ENCODE data around the gene GRB7.
"Not testable (repeated sequence)": the region's sequence is repeated elsewhere in the genome, so short reads cannot be mapped to it uniquely, and the experiment has no call there.

Gene GRB7

GRCh38 chr17:39737760-39738567 is at the start of gene GRB7:
Gene GRB7 (plus strand): TSS chr17:39737938. CDS start chr17:39742302, 4,364 bp downstream.
- no peak for DNase-seq

GRCh38 chr17:39688475-39688835 is 49.3 kb upstream of the GRB7 start:
- no peak for DNase-seq

DNA sequence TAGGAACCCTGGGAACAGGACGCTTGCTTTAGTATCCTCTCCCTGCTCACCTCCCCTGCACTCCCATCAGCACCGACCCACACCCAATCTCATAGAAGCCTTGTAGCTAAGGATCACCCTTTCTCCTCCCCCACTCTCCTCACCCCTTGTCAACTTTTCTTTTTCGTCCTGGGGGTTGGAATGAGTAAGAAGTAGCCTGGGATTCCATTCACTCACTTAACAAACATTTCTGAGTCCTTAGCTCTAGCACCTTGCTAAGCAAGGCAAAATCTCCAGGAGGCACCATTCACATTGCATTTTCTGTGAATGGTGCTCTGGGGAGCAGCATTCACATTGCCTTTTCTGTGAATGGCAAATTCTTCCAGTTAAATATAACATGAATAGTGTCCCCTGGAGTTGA is 48.8 kb upstream of the GRB7 start:
- no peak for DNase-seq

DNA sequence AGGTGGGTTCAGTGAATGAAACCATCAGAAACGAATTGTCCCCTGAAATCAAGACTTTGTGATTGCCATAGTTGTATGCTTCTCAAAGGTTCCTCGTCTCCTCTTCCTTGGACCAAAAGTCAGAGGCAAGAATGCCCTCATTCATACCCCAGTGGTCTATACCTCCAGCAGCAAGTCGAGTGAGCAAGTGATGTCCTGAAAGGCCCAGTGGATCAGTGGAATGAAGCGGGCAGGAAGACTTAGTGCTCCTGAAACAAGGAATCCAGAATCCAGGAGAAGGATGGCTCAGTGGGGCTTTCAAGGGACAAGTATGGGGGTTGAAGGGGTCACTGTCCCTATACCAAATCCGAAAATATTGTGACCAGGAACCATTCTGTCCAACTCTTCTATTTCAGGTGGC is 43.1 kb upstream of the GRB7 start:
- no peak for DNase-seq

DNA sequence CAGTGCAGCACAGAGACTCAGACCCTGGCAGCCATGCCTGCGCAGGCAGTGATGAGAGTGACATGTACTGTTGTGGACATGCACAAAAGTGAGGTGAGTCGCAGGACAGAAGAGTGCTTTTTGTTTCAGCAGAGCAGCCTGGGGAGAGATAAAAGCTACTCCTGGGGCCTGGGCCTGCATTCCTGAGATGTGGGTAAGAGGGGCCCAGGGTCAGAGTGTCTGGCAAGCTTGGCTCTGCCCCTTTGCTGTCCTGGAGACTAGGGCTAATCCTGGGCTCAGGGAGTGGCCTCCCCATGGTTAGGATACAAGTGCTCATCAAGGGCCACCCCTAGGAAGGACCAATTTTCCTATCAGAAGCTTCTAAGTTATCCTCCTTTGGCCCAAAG is 42.7 kb upstream of the GRB7 start:
- no peak for DNase-seq

- DNase-seq = no peak
Measured at GRCh38 chr17:39696731-39697130, 41.0 kb upstream of the GRB7 start.

DNA sequence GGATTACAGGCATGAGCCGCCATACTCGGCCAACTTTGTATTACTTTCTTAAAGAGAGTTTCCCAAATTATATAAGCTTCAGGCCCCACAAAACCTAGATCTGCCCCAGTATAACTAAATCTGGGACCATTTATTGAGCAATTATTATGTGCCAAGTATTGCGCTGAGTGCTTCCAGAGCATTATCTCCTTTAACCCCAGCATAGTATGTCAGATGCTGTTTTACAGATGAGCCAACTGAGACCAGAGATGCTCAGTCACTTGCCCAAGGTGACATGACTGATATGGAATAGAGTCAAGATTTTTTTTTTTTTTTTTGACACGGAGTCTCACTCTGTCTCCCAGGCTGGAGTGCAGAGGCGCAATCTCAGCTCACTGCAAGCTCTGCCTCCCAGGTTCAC is 39.8 kb upstream of the GRB7 start:
- no peak for DNase-seq

GRCh38 chr17:39699157-39699817 is 38.5 kb upstream of the GRB7 start:
- not testable (repeated sequence) for DNase-seq

DNA sequence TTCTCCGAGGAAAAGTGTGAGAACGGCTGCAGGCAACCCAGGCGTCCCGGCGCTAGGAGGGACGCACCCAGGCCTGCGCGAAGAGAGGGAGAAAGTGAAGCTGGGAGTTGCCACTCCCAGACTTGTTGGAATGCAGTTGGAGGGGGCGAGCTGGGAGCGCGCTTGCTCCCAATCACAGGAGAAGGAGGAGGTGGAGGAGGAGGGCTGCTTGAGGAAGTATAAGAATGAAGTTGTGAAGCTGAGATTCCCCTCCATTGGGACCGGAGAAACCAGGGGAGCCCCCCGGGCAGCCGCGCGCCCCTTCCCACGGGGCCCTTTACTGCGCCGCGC is 38.0 kb upstream of the GRB7 start, which contains the start of gene ERBB2:
ERBB2 (plus strand) TSS at position 247 of the 330 bp plus-strand sequence. CDS start 175 bp downstream, outside the sequence.
- no peak for DNase-seq

DNA sequence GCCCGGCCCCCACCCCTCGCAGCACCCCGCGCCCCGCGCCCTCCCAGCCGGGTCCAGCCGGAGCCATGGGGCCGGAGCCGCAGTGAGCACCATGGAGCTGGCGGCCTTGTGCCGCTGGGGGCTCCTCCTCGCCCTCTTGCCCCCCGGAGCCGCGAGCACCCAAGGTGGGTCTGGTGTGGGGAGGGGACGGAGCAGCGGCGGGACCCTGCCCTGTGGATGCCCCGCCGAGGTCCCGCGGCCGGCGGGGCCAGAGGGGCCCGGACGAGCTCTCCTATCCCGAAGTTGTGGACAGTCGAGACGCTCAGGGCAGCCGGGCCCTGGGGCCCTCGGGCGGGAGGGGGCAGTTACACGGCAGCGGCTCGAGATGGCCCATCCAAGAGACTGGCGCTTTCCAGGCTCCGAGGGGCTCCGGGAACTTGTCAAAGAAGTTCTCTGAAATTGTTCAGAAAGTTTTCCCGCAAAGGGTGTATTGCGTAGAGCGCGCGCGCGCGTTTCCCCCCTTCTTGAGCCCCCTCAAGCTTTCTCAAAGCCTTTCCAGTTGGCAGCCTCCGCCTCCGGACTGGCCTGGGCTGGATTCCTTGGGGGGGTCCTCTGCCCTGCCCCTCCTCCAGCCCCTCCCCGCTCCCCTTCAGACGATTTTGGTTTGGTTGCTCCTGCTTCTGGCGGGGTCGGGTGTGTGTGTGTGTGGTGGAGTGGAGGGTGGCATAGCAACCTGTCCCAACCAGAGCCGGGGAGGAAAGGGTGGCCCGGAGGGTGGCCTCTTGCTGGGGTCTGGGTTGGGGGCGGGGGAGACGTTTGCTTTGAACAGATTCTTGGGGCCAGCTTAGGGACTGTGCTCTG is 37.4 kb upstream of the GRB7 start:
- no peak for DNase-seq

- no peak for DNase-seq
Measured at GRCh38 chr17:39701012-39701783, 36.5 kb upstream of the GRB7 start.

DNA sequence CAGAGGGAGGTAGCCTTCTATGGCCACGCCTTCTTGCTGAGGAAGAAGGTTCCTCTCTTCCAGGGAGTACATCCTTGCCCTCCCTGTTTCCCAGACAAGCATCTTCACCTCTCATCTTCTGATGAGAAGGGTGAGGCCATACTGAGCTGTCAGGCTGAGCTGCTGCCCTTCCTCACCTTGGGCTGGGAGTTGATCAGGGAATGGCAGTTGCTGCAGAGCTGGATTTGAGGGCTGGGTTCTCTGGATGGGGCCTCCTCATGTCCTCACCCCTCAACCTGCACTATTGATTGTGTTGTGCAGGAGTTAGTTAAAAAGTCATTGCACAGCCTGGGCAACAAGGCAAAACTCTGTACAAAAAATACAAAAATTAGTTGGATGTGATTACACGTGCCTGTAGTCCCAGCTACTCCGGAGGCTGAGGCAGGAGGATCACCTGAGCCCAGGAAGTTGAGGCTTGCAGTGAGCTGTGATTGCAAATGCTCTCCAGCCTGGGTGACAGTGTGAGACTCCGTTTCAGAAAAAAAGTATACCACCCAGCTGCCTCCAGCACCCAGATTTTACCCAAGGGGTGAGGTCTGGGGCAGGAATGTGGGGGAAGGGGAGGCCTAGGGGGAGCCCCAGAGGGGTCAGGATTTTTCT is 35.8 kb upstream of the GRB7 start:
- DNase-seq = no peak

GRCh38 chr17:39702901-39703893 is 34.5 kb upstream of the GRB7 start:
- no peak for DNase-seq

GRCh38 chr17:39703913-39704312 is 33.8 kb upstream of the GRB7 start:
- no peak for DNase-seq

DNA sequence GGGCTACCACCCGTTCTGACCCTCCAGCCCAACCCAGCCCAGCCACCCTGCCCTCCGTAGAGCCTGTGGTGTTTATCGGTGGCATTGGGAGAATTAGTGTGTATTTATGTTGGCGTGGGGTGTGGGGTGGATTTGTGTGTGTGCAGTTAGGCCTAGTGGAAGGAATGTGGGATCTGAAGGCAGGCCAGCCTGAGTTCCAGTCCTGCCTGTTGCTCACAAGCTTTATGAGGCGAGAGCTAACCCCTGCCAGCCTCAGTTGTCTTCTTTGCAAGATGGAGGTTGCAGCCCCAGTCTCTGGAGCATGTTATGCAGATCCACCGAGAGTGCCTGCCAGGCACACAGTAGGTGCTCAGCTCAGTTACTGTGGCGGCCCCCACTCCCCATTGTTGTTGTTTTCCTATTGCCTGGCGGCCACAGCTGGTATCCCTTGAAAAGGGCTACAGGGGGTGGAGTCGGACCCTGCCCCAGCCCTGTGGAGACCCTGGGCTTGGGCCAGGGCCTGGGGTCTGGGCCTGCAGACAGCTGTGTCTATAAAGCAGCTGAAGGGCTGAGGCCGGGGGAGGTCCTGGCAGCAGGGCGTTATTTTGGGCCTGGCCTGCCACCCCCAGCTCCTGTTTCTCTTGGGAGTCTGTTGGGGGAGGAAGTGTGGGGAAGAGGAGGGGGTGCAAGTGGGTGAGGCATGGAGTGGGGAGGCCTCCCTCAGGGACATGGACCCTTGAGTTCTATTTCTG is 32.8 kb upstream of the GRB7 start:
- no peak for DNase-seq

GRCh38 chr17:39705786-39706348 is 31.9 kb upstream of the GRB7 start:
- DNase-seq = no peak

GRCh38 chr17:39706383-39706782 is 31.4 kb upstream of the GRB7 start:
- DNase-seq = no peak

DNA sequence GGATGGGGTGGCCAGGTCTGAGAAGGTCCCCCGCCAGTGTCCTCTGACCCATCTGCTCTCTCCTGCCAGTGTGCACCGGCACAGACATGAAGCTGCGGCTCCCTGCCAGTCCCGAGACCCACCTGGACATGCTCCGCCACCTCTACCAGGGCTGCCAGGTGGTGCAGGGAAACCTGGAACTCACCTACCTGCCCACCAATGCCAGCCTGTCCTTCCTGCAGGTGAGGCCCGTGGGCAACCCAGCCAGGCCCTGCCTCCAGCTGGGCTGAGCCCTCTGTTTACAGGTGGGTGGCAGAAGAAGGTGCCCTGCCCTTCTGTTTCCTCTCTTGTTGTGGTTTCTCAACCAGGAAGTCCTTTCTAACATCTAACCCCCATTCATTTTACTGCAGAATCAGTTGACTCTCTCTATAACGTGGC is 30.8 kb upstream of the GRB7 start:
- DNase-seq = no peak

DNA sequence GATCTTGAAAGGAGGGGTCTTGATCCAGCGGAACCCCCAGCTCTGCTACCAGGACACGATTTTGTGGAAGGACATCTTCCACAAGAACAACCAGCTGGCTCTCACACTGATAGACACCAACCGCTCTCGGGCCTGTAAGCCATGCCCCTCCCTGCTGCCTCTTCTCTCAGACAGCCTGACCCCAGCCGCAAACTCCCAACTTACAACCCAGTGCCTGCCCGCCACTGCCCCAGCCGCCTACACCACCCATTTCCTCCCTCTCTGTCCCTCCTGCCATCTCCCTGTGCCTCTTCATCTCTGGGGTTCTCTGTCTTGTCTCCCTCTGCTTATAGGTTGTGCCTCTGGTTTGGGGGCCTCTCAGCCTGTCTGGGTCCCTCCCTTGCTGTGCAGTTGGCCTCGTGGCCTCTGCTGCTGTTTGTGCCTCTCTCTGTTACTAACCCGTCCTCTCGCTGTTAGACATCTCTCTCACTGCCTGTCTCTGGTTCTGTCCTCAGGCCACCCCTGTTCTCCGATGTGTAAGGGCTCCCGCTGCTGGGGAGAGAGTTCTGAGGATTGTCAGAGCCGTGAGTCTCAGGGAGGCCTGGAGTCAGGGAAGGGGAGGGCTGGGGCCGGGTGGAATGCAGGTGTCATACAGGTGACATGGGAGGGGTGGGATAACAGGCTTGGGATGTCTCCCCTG is 28.3 kb upstream of the GRB7 start:
- DNase-seq = no peak

Data from stimulated activated CD4-positive, alpha-beta T cell treated with anti-CD3 and anti-CD28 coated beads, Interleukin-12 subunit alpha, Interleukin-12 subunit beta, amount 100 ng/mL, for 4 hours (primary cell).